HL-60 (cell line): ENCODE results near the gene SELENOO.

Experiments used
- DNase-seq, 2 experiments: peaks; one replicate each; pipeline ENCODE4 v3.0.0-alpha.2; 2010 to 2020; ENCODE audit warnings: low read depth in 1 of 2, low spot score in 1 of 2
- H3K27ac ChIP-seq: fragments of 250-450 bp; sonication (Bioruptor Pico); replicated peaks from 2 replicates; pipeline ENCODE4 v1.5.1; 2020; ENCODE audit warnings: mild to moderate bottlenecking, moderate library complexity
- H3K27me3 ChIP-seq: fragments of 250-450 bp; sonication (Bioruptor Pico); 2 replicates; pipeline ENCODE4 v1.5.1; 2021; ENCODE audit warnings: mild to moderate bottlenecking, moderate library complexity; ENCODE audit not compliant: insufficient read depth, poor library complexity, severe bottlenecking
- H3K4me3 ChIP-seq: replicated peaks from 2 replicates; pipeline ENCODE4 v1.5.1; 2011; ENCODE audit warnings: mild to moderate bottlenecking, control low read depth, low read length; ENCODE audit not compliant: insufficient read depth
- GABPA ChIP-seq: IDR thresholded peaks from 2 replicates; pipeline ENCODE4 v1.6.1; 2012; ENCODE audit warnings: low read depth
- POLR2AphosphoS5 ChIP-seq: IDR thresholded peaks from 2 replicates; pipeline ENCODE4 v1.6.1; 2012; ENCODE audit warnings: low read depth
- SPI1 ChIP-seq: IDR thresholded peaks from 2 replicates; pipeline ENCODE4 v1.6.1; 2012; ENCODE audit warnings: low read depth, mild to moderate bottlenecking, borderline replicate concordance
- TF ChIP-seq, protein P1 (sequence below): IDR thresholded peaks from one replicate; pipeline ENCODE4 v1.5.1; 2011; ENCODE audit warnings: low read length, control low read depth, inconsistent platforms; ENCODE audit not compliant: insufficient read depth
- TF ChIP-seq, protein P2 (sequence below): IDR thresholded peaks from 2 replicates; pipeline ENCODE4 v1.6.1; 2012; ENCODE audit warnings: low read depth; ENCODE audit not compliant: insufficient replicate concordance

The SELENOO gene

DNA sequence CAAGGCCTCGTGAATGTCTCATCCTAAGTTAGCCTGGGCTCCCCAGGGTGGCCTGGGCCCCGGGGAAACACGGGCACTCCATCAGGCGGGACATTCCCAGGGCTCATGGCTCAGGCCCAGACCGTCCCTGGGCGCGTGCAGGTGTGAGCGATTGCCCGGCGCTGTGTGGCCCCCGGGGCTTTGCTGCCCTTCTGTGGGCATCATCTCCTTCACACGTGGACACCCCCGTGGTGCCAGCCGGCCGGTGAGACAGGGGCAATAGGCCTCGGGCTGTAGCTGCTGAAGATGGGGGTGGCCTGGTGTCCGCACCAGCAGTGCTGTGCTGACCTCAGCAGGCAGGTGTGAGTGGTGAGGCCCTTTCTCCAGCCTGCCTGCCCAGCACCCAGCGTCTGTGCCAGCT, 4.6 kb upstream of the SELENOO start:
- no peak overlapping the region for H3K27ac ChIP-seq
- TF ChIP-seq, protein P1, sequence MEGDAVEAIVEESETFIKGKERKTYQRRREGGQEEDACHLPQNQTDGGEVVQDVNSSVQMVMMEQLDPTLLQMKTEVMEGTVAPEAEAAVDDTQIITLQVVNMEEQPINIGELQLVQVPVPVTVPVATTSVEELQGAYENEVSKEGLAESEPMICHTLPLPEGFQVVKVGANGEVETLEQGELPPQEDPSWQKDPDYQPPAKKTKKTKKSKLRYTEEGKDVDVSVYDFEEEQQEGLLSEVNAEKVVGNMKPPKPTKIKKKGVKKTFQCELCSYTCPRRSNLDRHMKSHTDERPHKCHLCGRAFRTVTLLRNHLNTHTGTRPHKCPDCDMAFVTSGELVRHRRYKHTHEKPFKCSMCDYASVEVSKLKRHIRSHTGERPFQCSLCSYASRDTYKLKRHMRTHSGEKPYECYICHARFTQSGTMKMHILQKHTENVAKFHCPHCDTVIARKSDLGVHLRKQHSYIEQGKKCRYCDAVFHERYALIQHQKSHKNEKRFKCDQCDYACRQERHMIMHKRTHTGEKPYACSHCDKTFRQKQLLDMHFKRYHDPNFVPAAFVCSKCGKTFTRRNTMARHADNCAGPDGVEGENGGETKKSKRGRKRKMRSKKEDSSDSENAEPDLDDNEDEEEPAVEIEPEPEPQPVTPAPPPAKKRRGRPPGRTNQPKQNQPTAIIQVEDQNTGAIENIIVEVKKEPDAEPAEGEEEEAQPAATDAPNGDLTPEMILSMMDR: no peak
- TF ChIP-seq SPI1 (no peak), POLR2AphosphoS5 (no peak), GABPA (no peak)
- TF ChIP-seq, protein P2, sequence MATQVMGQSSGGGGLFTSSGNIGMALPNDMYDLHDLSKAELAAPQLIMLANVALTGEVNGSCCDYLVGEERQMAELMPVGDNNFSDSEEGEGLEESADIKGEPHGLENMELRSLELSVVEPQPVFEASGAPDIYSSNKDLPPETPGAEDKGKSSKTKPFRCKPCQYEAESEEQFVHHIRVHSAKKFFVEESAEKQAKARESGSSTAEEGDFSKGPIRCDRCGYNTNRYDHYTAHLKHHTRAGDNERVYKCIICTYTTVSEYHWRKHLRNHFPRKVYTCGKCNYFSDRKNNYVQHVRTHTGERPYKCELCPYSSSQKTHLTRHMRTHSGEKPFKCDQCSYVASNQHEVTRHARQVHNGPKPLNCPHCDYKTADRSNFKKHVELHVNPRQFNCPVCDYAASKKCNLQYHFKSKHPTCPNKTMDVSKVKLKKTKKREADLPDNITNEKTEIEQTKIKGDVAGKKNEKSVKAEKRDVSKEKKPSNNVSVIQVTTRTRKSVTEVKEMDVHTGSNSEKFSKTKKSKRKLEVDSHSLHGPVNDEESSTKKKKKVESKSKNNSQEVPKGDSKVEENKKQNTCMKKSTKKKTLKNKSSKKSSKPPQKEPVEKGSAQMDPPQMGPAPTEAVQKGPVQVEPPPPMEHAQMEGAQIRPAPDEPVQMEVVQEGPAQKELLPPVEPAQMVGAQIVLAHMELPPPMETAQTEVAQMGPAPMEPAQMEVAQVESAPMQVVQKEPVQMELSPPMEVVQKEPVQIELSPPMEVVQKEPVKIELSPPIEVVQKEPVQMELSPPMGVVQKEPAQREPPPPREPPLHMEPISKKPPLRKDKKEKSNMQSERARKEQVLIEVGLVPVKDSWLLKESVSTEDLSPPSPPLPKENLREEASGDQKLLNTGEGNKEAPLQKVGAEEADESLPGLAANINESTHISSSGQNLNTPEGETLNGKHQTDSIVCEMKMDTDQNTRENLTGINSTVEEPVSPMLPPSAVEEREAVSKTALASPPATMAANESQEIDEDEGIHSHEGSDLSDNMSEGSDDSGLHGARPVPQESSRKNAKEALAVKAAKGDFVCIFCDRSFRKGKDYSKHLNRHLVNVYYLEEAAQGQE: no peak
- no peak overlapping the region for H3K4me3 ChIP-seq
- no peak for DNase-seq
- H3K27me3 ChIP-seq: no peaks in the 10 kb centered on the region

DNA sequence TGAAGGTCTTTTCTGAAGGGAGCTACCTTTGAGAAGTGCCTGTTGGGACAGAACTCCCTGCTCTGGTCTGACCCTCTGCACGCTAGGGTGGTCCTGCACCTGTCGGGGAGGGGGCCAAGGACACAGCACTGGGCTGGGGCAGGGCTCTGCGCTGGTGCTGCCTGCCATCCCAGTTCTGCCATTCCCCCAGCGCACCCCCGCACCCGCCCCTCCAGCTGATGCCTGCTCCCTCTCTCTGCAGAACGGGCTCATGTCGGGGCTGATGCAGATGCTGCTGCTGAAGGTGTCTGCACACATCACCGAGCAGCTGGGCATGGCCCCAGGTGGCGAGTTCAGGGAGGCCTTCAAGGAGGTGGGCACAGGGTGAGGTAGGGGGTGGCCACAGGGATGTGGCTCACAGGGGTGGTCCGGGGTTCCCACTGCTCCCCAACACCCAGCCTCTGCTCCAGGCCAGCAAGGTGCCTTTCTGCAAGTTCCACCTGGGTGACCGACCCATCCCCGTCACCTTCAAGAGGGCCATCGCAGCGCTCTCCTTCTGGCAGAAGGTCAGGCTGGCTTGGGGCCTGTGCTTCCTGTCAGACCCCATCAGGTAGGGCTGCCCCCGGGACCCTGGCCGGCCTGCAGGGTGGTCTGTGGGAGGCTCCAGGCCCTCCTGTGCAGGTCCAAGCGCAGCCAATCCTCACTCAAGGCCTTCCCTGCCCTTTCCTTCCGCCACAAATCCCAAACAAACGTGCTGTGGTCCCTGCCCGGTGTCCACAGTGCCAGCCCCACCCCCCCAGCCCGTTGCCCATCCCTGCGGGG, 3.6 kb upstream of the SELENOO start:
- H3K27me3 ChIP-seq: no peaks in the 10 kb centered on the region
- DNase-seq: no peak
- no peak overlapping the region for H3K27ac ChIP-seq
- H3K4me3 ChIP-seq: no peak overlapping the region
- TF ChIP-seq SPI1: no peak

DNA sequence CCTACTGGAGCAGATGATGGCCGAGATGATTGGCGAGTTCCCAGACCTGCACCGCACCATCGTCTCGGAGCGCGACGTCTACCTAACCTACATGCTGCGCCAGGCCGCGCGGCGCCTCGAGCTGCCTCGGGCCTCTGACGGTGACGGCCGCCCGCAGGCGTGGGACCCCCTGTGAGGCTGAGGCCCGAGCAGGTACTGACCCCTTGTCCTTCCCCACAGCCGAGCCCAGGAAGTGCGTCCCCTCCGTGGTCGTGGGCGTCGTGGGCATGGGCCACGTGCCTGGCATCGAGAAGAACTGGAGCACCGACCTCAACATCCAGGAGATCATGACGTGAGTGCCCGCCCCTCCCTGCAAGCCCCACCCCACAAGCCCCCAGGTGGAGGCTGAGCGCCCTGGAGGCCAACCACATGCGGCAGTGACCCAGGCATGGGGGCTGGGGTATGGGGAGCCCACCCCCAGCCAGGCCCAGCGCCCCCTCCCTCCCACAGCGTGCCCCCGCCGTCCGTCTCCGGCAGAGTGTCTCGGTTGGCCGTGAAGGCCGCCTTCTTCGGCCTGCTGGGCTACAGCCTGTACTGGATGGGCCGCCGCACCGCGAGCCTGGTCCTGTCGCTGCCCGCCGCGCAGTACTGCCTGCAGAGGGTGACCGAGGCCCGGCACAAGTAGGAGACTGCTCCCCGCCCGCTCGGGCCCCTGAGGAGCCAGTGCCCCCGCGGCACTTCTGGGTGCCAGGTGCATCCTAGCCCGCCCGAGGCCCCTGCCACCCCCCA, 2.8 kb upstream of the SELENOO start:
- TF ChIP-seq SPI1: no peak
- TF ChIP-seq, protein P2: no peak
- TF ChIP-seq, protein P1: no peak
- TF ChIP-seq POLR2AphosphoS5: no peak
- TF ChIP-seq GABPA: no peak
- no peak overlapping the region for H3K27ac ChIP-seq
- no peaks in the 10 kb centered on the region for H3K27me3 ChIP-seq
- no peak overlapping the region for H3K4me3 ChIP-seq
- no peak for DNase-seq

DNA sequence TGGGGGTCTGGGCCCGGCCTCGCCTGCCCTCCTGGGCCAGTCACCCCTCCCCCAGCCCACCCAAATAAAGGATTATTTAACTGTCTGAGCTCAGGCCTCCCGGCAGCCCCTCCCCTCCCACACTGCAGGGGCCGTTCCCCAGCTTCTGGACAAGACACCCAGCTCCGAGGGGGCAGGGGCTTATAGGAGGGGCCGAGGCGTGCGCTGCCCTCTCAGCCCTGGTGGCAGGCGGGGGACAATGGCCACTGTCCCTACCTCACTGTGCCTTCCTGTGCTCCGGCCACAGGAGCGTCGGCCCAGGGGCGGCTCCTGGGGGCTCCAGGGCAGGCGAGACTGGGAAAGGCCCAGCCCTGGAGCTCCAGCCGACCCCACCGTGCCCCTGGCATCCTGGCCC, 2.2 kb upstream of the SELENOO start:
- Histone ChIP-seq H3K4me3 (no peak overlapping the region), H3K27me3 (no peaks in the 10 kb centered on the region), H3K27ac (no peak overlapping the region)
- no peak for TF ChIP-seq SPI1
- TF ChIP-seq, protein P1: no peak
- TF ChIP-seq GABPA: no peak
- no peak for TF ChIP-seq POLR2AphosphoS5
- TF ChIP-seq, protein P2: no peak
- DNase-seq: no peak
